NCI-H2171 treated with DMSO at 0.1 percent for 48 hours (cell line): ENCODE data around the gene ACTR5.
A peak's percentile ranks its signal among the peaks of the same experiment; 100 is the strongest.

Experiments used
- DNase-seq: peaks from one replicate; lab custom pipeline; 2025; lab: John Stamatoyannopoulos, UW

Gene ACTR5

GRCh38 chr20:38748097-38748860, at the start of gene ACTR5:
Gene ACTR5, plus strand, starts transcription at chr20:38748460. Its CDS starts 19 bp downstream, at chr20:38748479.
- DNase-seq = peak; percentile 97

GRCh38 chr20:38698541-38698940, 49.7 kb upstream of the ACTR5 start:
- DNase-seq = no peak

- no peak for DNase-seq
Observed at GRCh38 chr20:38700141-38700540, 48.1 kb upstream of the ACTR5 start.

GRCh38 chr20:38700926-38701325, 47.3 kb upstream of the ACTR5 start:
- DNase-seq = no peak

DNA sequence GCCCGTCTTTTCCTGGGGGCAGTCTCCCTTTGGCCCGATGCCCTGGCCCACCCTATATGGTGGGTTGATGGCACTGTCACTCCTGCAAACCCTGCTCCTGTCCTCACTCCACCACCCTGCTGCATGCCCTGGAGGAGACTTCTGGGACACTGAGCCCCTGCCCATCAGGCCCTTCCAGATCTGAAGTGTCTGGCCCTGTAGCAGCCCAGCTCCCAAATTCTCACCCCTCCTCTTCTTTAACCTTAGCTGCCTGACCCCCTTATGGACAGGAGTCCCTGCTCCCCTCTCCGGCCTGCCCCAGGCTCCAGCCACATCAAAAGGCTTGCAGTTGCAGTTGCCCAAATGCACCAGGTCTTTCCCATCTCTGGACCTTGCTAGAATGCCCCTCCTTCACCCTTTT, 44.7 kb upstream of the ACTR5 start:
- no peak for DNase-seq

GRCh38 chr20:38704136-38704535, 44.1 kb upstream of the ACTR5 start:
- no peak for DNase-seq

DNA sequence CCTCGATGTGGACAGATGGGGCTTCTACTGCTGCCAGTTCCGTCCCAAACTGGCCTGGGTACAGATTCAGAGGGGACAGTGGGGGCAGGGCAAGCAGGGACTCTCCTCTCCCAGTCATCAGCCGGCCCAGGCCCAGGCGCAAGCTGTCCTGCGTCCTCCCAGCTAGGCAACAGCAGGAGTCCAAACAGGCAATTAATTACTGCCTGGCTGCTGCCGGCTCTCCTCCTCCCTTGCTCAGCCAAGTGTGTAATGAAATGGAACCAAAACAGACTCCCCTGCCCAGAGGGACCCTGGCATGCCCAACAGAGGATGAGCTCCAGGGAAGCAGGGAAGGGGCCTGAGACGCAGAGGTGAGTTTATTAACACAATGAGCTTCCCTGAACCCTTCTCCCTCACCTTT, 41.8 kb upstream of the ACTR5 start:
- peak; percentile 73 for DNase-seq

GRCh38 chr20:38714308-38714707, 34.0 kb upstream of the ACTR5 start:
- DNase-seq = no peak

DNA sequence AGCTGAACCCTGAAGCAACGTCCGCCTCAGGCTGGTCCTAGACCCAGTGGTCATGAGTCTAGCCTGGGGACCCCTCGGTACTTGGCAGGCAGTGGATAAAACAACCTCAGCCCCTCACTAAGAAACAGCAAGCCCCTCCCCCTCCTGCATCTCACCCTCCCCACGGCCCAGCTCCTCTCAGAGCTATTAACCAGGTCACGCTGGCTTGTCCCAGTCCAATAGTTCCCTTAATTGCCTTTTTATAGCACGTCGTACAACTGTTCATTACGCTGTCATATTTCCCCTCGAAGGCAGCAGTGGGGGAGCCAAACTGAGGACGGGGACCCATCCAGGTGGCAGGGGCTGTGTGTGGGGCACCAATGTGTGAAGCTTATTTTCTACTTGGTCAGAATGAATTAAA, 32.6 kb upstream of the ACTR5 start:
- DNase-seq = no peak

GRCh38 chr20:38722683-38723016, 25.6 kb upstream of the ACTR5 start:
- DNase-seq = no peak

GRCh38 chr20:38723017-38723847, 25.0 kb upstream of the ACTR5 start:
- peak; percentile 14 for DNase-seq

- peak; percentile 20 for DNase-seq
Observed at GRCh38 chr20:38723848-38724625, 24.2 kb upstream of the ACTR5 start, which contains the start of gene SLC32A1. Gene SLC32A1, plus strand, starts transcription at chr20:38724486. Its CDS starts 239 bp downstream, at chr20:38724725.

GRCh38 chr20:38724626-38725147, 23.6 kb upstream of the ACTR5 start:
- DNase-seq = no peak

DNA sequence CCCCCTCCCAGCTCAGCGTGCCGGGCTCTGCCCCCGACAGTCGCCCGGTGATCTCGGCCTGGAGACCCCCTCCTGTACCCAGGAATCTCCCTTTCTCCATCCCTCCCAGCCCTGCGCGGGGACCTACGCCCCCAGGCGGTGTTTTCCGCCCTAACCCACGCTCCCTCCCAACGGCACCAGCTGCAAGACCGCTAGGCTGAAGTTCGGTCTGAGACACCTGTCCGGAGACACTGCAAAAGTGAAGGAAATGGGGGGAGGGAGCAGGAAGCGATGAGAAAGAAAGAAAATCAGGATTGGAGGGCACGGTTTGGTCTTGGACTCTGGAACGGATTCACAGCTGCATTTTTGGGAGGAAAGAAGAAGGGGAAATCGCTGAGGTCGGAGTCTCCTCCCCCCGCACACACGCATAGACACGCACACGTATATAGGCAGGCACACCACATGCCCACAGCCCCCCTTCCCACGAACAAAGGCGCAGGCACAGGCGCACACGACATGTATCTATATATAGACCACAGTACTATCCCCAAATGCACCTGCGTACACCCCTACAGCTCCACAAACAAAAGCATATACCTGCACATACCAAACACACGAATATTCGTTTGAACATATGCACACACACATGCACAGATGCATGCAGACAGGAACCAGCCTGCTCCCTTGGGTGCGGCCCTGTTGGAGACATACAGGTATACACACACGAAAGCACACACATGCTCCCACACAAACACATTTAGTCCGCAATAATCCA, 22.9 kb upstream of the ACTR5 start:
- DNase-seq = peak; percentile 34

DNA sequence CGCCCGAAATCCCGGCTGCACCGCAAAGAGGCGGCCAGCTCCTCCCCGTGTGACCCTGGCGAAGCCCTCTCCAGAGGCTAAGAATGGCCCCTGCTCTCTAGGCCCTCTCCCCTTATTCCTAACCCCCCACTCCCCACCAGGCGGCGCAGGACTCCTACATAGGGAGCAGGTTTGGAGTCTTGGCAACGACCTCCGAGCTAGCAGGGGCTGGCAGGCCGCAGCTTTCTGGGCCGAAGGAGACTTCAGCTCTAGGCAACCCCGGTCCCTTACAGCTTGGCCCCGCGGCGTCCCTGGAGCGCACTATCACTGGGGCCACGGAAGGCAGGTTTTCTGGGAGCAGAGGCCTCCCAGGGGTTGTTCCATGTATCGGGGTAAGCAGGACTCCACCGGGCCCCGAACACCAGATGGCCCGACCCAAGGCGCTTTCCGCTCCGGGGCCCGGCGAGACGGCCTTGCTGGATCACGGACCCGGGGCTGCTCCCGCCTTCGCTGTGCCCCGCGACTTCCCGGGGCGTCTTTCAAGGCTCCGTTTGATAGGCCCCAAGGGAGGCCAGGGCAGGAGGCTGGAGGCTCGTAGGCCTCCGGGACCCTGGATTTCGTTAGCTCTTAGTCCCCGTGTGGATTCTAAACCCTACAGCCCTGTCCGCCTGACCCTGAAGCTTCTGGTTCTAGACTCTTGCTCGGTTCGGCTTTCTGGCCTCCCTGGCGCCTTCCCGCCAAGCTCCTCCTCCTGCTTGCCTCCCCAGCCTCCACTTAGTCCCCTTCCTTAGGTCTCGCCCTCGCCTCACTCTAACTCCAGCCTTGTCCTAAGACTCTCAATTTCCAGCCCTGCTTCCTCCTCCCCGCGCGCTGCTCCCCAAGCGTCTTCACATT, 22.1 kb upstream of the ACTR5 start:
- DNase-seq = peak; percentile 28

DNA sequence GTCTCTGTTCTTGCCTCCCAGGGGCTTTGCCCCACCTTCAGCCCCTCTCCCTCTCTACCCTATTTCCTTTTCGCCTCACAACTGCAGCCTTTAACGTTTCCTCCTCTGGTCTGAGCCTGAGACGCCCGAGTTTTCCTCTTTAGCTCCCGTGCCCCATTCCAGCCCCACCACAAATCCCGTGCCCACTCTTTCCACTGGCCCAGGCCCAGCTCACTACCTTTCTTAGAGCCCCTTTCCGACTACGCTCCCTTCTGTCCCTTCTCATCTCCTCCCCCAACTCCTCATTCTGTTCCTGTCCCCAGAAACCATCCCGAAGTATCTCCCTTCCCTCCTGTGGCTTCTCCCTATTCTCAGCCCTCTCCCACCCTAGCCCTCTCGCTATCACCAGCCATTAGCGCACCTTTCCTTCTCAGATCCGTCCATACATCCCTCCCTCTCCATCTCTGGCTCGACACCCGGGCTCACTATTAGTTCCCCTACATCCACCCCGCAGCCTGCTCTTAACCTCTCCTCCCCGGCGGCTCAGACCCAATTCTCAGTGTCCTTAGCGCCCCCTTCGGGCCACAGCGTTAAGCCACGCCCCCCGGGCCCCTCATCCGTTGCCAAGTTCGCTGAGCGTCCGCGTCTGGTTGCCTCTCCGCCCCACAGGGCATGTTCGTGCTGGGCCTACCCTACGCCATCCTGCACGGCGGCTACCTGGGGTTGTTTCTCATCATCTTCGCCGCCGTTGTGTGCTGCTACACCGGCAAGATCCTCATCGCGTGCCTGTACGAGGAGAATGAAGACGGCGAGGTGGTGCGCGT, 21.3 kb upstream of the ACTR5 start:
- DNase-seq = no peak

DNA sequence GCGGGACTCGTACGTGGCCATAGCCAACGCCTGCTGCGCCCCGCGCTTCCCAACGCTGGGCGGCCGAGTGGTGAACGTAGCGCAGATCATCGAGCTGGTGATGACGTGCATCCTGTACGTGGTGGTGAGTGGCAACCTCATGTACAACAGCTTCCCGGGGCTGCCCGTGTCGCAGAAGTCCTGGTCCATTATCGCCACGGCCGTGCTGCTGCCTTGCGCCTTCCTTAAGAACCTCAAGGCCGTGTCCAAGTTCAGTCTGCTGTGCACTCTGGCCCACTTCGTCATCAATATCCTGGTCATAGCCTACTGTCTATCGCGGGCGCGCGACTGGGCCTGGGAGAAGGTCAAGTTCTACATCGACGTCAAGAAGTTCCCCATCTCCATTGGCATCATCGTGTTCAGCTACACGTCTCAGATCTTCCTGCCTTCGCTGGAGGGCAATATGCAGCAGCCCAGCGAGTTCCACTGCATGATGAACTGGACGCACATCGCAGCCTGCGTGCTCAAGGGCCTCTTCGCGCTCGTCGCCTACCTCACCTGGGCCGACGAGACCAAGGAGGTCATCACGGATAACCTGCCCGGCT, 20.6 kb upstream of the ACTR5 start:
- DNase-seq = no peak

DNA sequence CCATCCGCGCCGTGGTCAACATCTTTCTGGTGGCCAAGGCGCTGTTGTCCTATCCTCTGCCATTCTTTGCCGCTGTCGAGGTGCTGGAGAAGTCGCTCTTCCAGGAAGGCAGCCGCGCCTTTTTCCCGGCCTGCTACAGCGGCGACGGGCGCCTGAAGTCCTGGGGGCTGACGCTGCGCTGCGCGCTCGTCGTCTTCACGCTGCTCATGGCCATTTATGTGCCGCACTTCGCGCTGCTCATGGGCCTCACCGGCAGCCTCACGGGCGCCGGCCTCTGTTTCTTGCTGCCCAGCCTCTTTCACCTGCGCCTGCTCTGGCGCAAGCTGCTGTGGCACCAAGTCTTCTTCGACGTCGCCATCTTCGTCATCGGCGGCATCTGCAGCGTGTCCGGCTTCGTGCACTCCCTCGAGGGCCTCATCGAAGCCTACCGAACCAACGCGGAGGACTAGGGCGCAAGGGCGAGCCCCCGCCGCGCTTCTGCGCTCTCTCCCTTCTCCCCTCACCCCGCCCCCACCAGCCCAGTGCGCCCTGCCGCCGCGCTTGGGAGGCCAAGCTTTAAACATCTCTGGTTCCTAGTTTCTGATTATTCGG, 20.0 kb upstream of the ACTR5 start:
- DNase-seq = no peak
